Skin of body (tissue), 2 donors: ENCODE data around the gene DUOX2. TPM values are rescaled to one million over a fixed set of nuclear protein-coding genes. Genes with fewer than 3 reads are reported as not detected.
"Not testable (repeated sequence)": the region's sequence is repeated elsewhere in the genome, so short reads cannot be mapped to it uniquely, and the experiment has no call there.

ENCODE experiments used
- DNase-seq: peaks from one replicate; lab custom pipeline; 2025; lab: John Stamatoyannopoulos, UW
- total RNA-seq: library from RNA; depleted of rRNA; stranded (reverse); fragments of >200 nt; gene quantifications from one replicate; pipeline ENCODE4 v1.2.3, GENCODE V29; 2014

The DUOX2 gene
- total RNA-seq, 1 donor from 2014 or later: 0.79 TPM

- DNase-seq: no peak
These were observed 6.4 kb upstream of the DUOX2 start for GRCh38 chr15:45120081-45120972.

GRCh38 chr15:45118996-45119395 lies 5.0 kb upstream of the DUOX2 start:
- DNase-seq: no peak

GRCh38 chr15:45118131-45118588 lies 4.2 kb upstream of the DUOX2 start:
- peak; percentile 81 for DNase-seq

- no peak for DNase-seq
These were observed 3.5 kb upstream of the DUOX2 start for GRCh38 chr15:45117308-45118130.

- no peak for DNase-seq
These were observed 2.7 kb upstream of the DUOX2 start for GRCh38 chr15:45116482-45117307.

GRCh38 chr15:45116006-45116481 lies 2.1 kb upstream of the DUOX2 start:
- DNase-seq: no peak

- DNase-seq: no peak
These were observed 1.4 kb upstream of the DUOX2 start for GRCh38 chr15:45115312-45115820.

GRCh38 chr15:45114751-45115085 lies 746 bp upstream of the DUOX2 start:
- DNase-seq: no peak

GRCh38 chr15:45113380-45113990 lies 487 bp downstream of the DUOX2 start:
- no peak for DNase-seq

GRCh38 chr15:45112591-45113379 lies 1.2 kb downstream of the DUOX2 start:
- no peak for DNase-seq

- no peak for DNase-seq
These were observed 1.8 kb downstream of the DUOX2 start for GRCh38 chr15:45112143-45112590.

GRCh38 chr15:45111390-45112142 lies 2.4 kb downstream of the DUOX2 start:
- DNase-seq: no peak

- no peak for DNase-seq
These were observed 3.6 kb downstream of the DUOX2 start for GRCh38 chr15:45110256-45110820.

- no peak for DNase-seq
These were observed 5.9 kb downstream of the DUOX2 start for GRCh38 chr15:45107941-45108630.

GRCh38 chr15:45106002-45106790 lies 7.8 kb downstream of the DUOX2 start:
- no peak for DNase-seq

- DNase-seq: no peak
These were observed 8.4 kb downstream of the DUOX2 start for GRCh38 chr15:45105586-45105985.

- not testable (repeated sequence) for DNase-seq
These were observed 9.8 kb downstream of the DUOX2 start for GRCh38 chr15:45104170-45104569.
